B cell (primary cell): ENCODE results near the gene RBBP8. TPM values are rescaled to one million over a fixed set of nuclear protein-coding genes. Genes with fewer than 3 reads are reported as not detected.

Source experiments
- polyA plus RNA-seq: library from polyadenylated mRNA; depleted of rRNA; stranded (reverse); fragments of >200 nt; gene quantifications from 2 replicates; pipeline ENCODE4 v1.2.3, GENCODE V29; 2012
- small RNA-seq: library from RNA; depleted of rRNA; stranded (forward); fragments of <200 nt; gene quantifications from one replicate; pipeline ENCODE3, GENCODE V24; 2012; ENCODE audit warnings: low replicate concordance, low read depth; ENCODE audit not compliant: insufficient read length
- total RNA-seq, 2 donors: library from RNA; stranded (reverse); fragments of 120-200 nt in 1 of 2; gene quantifications; 1 replicate in 1 of 2; 2 replicates in 1 of 2; pipeline versions ENCODE4 v1.2.3 to v1.2.4, GENCODE V29; 2013 to 2022

RBBP8 gene
- total and polyA plus RNA-seq, 2 donors (not counting 1 experiment from before 2014, with no cell fraction given): 2.9 to 18.0 TPM

Small RNAs within 50 kb of the gene (small RNA-seq; reads per million reads assigned to genes)
- not detected for gene RF00019
- not detected for gene RN7SL745P

Other genes with a start within 250 kb of the RBBP8 start
- 56.3 and 73.1 TPM in 2 replicates for gene CABLES1, start 202.2 kb downstream of the RBBP8 start, total RNA-seq
- gene CABLES1, start 202.2 kb downstream of the RBBP8 start, polyA plus RNA-seq: 0.30 and 0.45 TPM in 2 replicates